ACC112 (cell line): Measurements from ENCODE around the gene ATP2C2.

Experiments
- H2AFZ ChIP-seq: fragments of 200-600 bp; sonication (generic); one replicate; pipeline ENCODE4 v1.6.0; 2017; ENCODE audit warnings: antibody characterized with exemption, low read length; ENCODE audit not compliant: unreplicated experiment
- H3K27ac ChIP-seq: fragments of 200-600 bp; sonication (generic); 2 replicates; pipeline ENCODE4 v1.5.1; 2014; ENCODE audit warnings: low read depth, mild to moderate bottlenecking, antibody characterized with exemption, low read length, moderate library complexity
- H3K27me3 ChIP-seq: fragments of 200-600 bp; sonication (generic); 2 replicates; pipeline ENCODE4 v1.6.1; 2014; ENCODE audit warnings: mild to moderate bottlenecking, antibody characterized with exemption, low read length, moderate library complexity, mixed read lengths; ENCODE audit not compliant: insufficient read depth
- H3K36me3 ChIP-seq: fragments of 200-600 bp; sonication (generic); 2 replicates; pipeline ENCODE4 v1.6.1; 2016; ENCODE audit warnings: mild to moderate bottlenecking, antibody characterized with exemption, low read length, moderate library complexity, mixed read lengths; ENCODE audit not compliant: insufficient read depth
- H3K4me1 ChIP-seq: fragments of 200-600 bp; sonication (generic); one replicate; pipeline ENCODE4 v1.6.1; 2016; ENCODE audit warnings: low read length, mixed read lengths; ENCODE audit not compliant: insufficient read depth, unreplicated experiment, control insufficient read depth
- H3K4me3 ChIP-seq: fragments of 200-600 bp; sonication (generic); 2 replicates; pipeline ENCODE4 v1.5.1; 2014; ENCODE audit warnings: mild to moderate bottlenecking, low read depth, low read length
- H3K79me2 ChIP-seq: fragments of 200-600 bp; sonication (generic); one replicate; pipeline ENCODE4 v1.6.0; 2016; ENCODE audit warnings: low read length; ENCODE audit not compliant: control insufficient read depth, unreplicated experiment, insufficient read depth

ATP2C2 gene

GRCh38 chr16:84485255-84486010, 117.1 kb downstream of the ATP2C2 start:
- Histone ChIP-seq H3K27ac (no peak overlapping the region), H3K4me3 (no peak overlapping the region), H3K79me2 (peaks cover 4% of the 10 kb centered on the region), H3K4me1 (no peaks in the 10 kb centered on the region), H3K36me3 (peaks cover 29% of the 10 kb centered on the region), H3K27me3 (no peaks in the 10 kb centered on the region), H2AFZ (no peak overlapping the region)

DNA sequence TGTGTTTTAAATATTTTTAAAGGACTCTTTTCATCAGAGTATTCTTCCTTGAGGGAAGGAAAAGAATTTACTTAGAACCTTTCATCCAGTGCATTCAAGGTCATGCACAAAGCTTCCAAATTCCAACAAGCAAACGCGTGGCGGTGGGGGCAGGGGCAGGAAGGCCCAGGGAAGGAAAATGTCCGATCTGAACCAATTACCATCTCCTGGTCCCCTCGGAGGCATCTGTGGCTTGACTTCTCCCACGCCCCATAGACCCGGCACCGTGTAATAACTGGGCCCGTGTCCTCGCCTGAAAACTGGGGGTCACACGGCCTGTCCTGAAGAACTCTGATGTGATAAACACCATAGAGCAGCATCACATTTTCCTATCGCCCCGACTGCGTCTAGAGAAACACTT, 117.8 kb downstream of the ATP2C2 start:
- Histone ChIP-seq H3K4me3 (no peak overlapping the region), H2AFZ (no peak overlapping the region), H3K36me3 (peaks cover 32% of the 10 kb centered on the region), H3K27me3 (no peaks in the 10 kb centered on the region), H3K27ac (no peak overlapping the region), H3K79me2 (peaks cover 4% of the 10 kb centered on the region), H3K4me1 (no peaks in the 10 kb centered on the region)

GRCh38 chr16:84486551-84487235, 118.4 kb downstream of the ATP2C2 start:
- no peaks in the 10 kb centered on the region for H3K4me1 ChIP-seq
- H3K36me3 ChIP-seq, result peaks cover 32% of the 10 kb centered on the region
- no peaks in the 10 kb centered on the region for H3K27me3 ChIP-seq
- no peak overlapping the region for H3K4me3 ChIP-seq
- H3K27ac ChIP-seq, result no peak overlapping the region
- peaks cover 4% of the 10 kb centered on the region for H3K79me2 ChIP-seq
- H2AFZ ChIP-seq, result no peak overlapping the region

GRCh38 chr16:84487358-84487757, 119.0 kb downstream of the ATP2C2 start:
- Histone ChIP-seq H3K36me3 (peaks cover 32% of the 10 kb centered on the region), H3K27me3 (no peaks in the 10 kb centered on the region), H2AFZ (no peak overlapping the region), H3K79me2 (peaks cover 4% of the 10 kb centered on the region), H3K27ac (no peak overlapping the region), H3K4me3 (no peak overlapping the region), H3K4me1 (no peaks in the 10 kb centered on the region)

DNA sequence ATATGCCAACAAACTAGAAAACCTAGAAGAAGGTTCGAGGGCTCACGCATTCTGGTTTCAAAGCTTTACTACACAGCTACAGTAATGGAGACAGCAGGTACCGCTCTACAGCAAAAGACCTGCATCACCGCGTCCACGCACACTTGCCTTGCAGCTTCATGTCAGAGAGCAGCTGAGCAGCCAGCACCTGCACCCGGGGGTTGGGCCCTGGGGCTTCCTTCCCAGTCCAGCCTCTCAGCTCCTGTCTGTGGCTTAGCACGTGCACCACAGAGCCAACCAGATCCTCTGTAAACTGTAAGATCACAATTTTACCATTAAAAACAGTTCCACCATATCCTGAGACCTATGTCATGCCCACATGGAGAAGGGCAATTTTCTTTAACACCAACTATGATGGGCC, 120.8 kb downstream of the ATP2C2 start:
- Histone ChIP-seq H2AFZ (no peak overlapping the region), H3K27ac (no peak overlapping the region), H3K4me3 (no peak overlapping the region), H3K79me2 (peaks cover 4% of the 10 kb centered on the region), H3K36me3 (peaks cover 46% of the 10 kb centered on the region), H3K27me3 (no peaks in the 10 kb centered on the region), H3K4me1 (no peaks in the 10 kb centered on the region)

DNA sequence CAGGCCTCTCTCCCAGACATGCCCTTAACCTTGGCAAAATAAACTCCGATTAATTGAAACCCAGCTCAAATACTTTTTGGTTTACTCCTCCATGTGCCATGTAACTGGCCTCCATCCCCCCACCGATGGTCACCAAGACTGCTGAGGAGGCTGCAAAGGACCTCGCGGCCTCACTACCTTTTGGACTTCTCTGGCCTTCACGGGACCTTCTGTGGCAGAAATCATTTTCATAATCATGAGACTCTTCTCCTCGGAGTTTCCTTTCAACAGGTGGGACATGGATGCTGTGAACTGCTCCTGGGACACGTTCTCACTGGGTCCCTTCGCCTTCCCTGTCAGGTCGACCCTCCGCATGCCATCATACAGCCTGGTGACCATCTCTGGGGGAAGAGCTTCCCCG, 127.2 kb downstream of the ATP2C2 start:
- Histone ChIP-seq H3K4me3 (no peak overlapping the region), H3K79me2 (peaks cover 16% of the 10 kb centered on the region), H3K4me1 (peaks cover 16% of the 10 kb centered on the region), H3K27me3 (no peaks in the 10 kb centered on the region), H2AFZ (no peak overlapping the region), H3K36me3 (peaks cover 77% of the 10 kb centered on the region), H3K27ac (no peak overlapping the region)

DNA sequence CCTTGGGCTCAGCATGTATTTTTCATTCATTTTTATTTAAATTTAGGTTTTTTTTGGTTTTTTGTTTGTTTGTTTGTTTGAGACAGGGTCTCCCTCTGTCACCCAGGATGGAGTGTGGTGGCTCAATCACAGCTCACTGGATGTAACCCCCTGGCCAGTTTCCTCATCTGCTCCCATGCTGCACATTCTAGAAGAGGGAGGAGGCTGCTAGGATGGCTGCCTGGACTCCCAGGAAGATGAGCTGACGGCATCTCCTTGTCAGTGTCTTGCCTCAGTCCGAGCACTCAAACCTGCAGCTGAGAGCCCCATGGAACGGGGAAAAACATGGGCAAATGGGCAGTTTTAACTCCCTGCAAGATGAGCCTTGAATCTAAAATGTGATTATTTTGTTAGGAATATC, 128.7 kb downstream of the ATP2C2 start:
- Histone ChIP-seq H3K4me1 (peaks cover 28% of the 10 kb centered on the region), H3K79me2 (peaks cover 24% of the 10 kb centered on the region), H3K27ac (no peak overlapping the region), H2AFZ (no peak overlapping the region), H3K4me3 (no peak overlapping the region), H3K36me3 (peaks cover 75% of the 10 kb centered on the region), H3K27me3 (no peaks in the 10 kb centered on the region)

- Histone ChIP-seq H3K27ac (no peak overlapping the region), H3K4me3 (no peak overlapping the region), H3K4me1 (peaks cover 34% of the 10 kb centered on the region), H2AFZ (no peak overlapping the region), H3K27me3 (no peaks in the 10 kb centered on the region), H3K79me2 (peaks cover 29% of the 10 kb centered on the region), H3K36me3 (peaks cover 80% of the 10 kb centered on the region)
Observed at GRCh38 chr16:84497418-84498222, 129.3 kb downstream of the ATP2C2 start.

DNA sequence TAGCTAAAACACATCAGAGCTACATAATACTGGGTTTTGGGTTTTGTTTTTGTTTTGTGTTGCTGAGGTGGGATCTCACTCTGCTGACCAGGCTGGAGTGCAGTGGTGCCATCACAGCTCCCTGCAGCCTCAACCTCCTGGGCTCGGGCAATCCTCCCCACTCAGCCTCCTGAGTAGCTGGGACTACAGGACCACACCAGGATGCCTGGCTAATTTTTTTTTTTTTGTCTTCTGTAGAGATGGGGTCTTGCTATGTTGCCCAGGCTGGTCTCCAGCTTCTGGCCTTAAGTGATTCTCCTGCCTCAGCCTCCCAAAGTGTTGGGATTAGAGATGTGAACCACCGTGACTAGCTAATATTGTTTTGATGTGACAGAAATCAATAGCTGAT, 129.9 kb downstream of the ATP2C2 start:
- H2AFZ ChIP-seq, result no peak overlapping the region
- peaks cover 74% of the 10 kb centered on the region for H3K36me3 ChIP-seq
- H3K27ac ChIP-seq, result no peak overlapping the region
- no peak overlapping the region for H3K4me3 ChIP-seq
- H3K4me1 ChIP-seq, result peaks cover 40% of the 10 kb centered on the region
- H3K27me3 ChIP-seq, result no peaks in the 10 kb centered on the region
- peaks cover 32% of the 10 kb centered on the region for H3K79me2 ChIP-seq

DNA sequence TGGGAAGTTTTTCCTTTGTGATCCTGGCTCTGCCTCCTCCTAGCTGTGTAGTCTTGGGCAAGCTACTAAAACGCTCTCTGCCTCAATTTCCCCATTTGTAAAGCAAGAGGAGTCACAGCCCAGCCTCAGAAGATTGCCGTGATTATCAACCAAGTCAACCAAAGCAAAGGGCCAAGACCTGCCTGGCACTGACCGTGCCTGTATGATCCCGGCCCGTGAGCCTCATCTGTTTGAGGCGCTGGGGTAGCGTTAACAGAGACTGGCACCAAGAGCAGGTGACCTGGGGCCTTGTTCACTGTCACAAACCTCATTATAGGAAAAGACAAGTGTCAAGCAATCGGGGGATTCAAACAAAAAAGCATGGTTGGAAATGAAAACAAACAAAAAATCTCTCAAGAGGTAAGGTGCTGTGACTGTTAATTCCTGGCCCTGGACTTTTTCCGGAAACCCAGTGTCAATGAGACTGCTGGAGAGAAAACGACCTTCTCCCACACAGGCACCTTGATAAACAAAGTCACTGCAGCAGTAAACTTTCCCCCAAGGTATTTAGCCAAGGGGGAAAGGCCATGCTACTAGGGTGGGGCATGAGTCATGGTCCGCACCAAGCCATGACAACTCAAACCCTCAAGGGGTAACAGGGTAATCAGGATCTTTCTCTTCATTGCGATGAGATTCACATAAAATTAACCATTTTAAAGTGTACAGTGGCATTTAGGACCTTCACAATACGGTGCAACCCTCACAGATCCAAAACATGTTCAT, 130.7 kb downstream of the ATP2C2 start:
- Histone ChIP-seq H3K79me2 (peaks cover 40% of the 10 kb centered on the region), H3K27me3 (no peaks in the 10 kb centered on the region), H2AFZ (no peak overlapping the region), H3K36me3 (peaks cover 67% of the 10 kb centered on the region), H3K27ac (no peak overlapping the region), H3K4me3 (no peak overlapping the region), H3K4me1 (peaks cover 44% of the 10 kb centered on the region)
